ENCODE results near the gene DNMBP. TPM values are rescaled to one million over a fixed set of nuclear protein-coding genes. Genes with fewer than 3 reads are reported as not detected.

The DNMBP gene
- total and polyA plus RNA-seq, 2 of the 4 experiments (the other 2 are of a cell fraction) = 10.9 to 13.6 TPM

- DNase-seq (peak; percentile 96), ATAC-seq (ENCODE audit: low read depth) (peak; percentile 85)
- Histone ChIP-seq H4K20me1 (ENCODE audit: insufficient read depth, low read length) (no peaks in the 10 kb centered on the region), H3K4me3 (ENCODE audit: insufficient read depth, low read depth, low read length) (no peak overlapping the region), H2AK9ac (replicated peaks; ENCODE audit: low read depth, low read length, poor library complexity) (peak overlapping the region; percentile 4), H3K27ac (ENCODE audit: insufficient read depth, low read length) (peak overlapping the region; percentile 23; the same call in 1 of the 2 replicates), H2BK20ac (ENCODE audit: low read depth, low read length) (peak overlapping the region; percentile 64), H4K8ac (ENCODE audit: low read depth in 2 of 2, low read length in 2 of 2) (0 out of 4 replicates have a peak overlapping the region, but pooled peaks of 1 of the 2 experiments have one; percentile 14), H3K27me3 (ENCODE audit: control insufficient read depth, insufficient read depth, low read length) (no peaks in the 10 kb centered on the region), H3K9me1 (ENCODE audit: insufficient read depth, low read length) (peaks cover 15% of the 10 kb centered on the region), H4K5ac (ENCODE audit: low read depth, low read length) (no peak overlapping the region), H3K79me1 (ENCODE audit: low read depth in 1 of 2, low read length in 2 of 2) (peaks cover 12 to 75% of the 10 kb centered on the region in 2 experiments), H2BK120ac (ENCODE audit: low read depth, low read length) (peak overlapping the region; percentile 87), H3K14ac (replicated peaks; ENCODE audit: low read depth, low read length) (peak overlapping the region; percentile 34), H2BK5ac (ENCODE audit: low read depth, low read length, poor library complexity, severe bottlenecking) (peak overlapping the region; percentile 73), H2AK5ac (ENCODE audit: low read depth, low read length) (peak overlapping the region; percentile 51; the same call in 1 of the 2 replicates), H3K23ac (ENCODE audit: low read depth, low read length) (peak overlapping the region; percentile 39; the same call in 1 of the 2 replicates), H3K36me3 (ENCODE audit: control insufficient read depth, insufficient read depth, low read length) (peaks cover 35% of the 10 kb centered on the region), H3K18ac (ENCODE audit: low read depth, low read length) (peak overlapping the region; percentile 42; the same call in 1 of the 2 replicates), H2AFZ (replicated peaks; ENCODE audit: low read length, poor library complexity) (peak overlapping the region; percentile 26), H4K91ac (ENCODE audit: insufficient read depth, low read depth, low read length) (peak overlapping the region; percentile 84), H3K4me1 (ENCODE audit: control insufficient read depth, insufficient read depth, low read length) (peaks cover 7% of the 10 kb centered on the region; the same call in 1 of the 2 replicates), H3K56ac (ENCODE audit: extremely low read depth, insufficient read depth, low read length) (no peak overlapping the region), H3K4ac (ENCODE audit: low read depth, low read length) (peak overlapping the region; percentile 76), H3K9me3 (ENCODE audit: control insufficient read depth, insufficient read depth, low read length) (no peaks in the 10 kb centered on the region), H3K4me2 (ENCODE audit: low read depth, low read length) (no peak overlapping the region; the same call in 1 of the 2 replicates), H3K9ac (ENCODE audit: low read depth, low read length) (no peak overlapping the region), H2BK15ac (ENCODE audit: low read depth, low read length) (peak overlapping the region; percentile 23; the same call in 1 of the 3 replicates)
- WGBS, 2 experiments (ENCODE audit: extremely low coverage in 2 of 2, insufficient read length in 1 of 2) = 20% methylated on average over 1 of the region's 9 CpGs; no CpG with 5 or more reads in 1 of the 2 experiments
- no peak for TF ChIP-seq ELK1 (IDR thresholded peaks at IDR 0.05; ENCODE audit: borderline replicate concordance, low read depth, low read length)
- TF ChIP-seq RCOR1 (IDR thresholded peaks at IDR 0.05; ENCODE audit: insufficient replicate concordance, low read length) = no peak
- no peak for TF ChIP-seq RFX5 (IDR thresholded peaks at IDR 0.05; ENCODE audit: low read depth, low read length)
- no peak for TF ChIP-seq NFE2L2 (IDR thresholded peaks at IDR 0.05; ENCODE audit: low read depth, low read length)
- TF ChIP-seq BHLHE40 (IDR thresholded peaks at IDR 0.05; ENCODE audit: low read depth, low read length) = peak; percentile 82
- TF ChIP-seq CEBPB (IDR thresholded peaks at IDR 0.05; ENCODE audit: low read depth, low read length) = no peak
- peak; percentile 85 for TF ChIP-seq FOS (IDR thresholded peaks at IDR 0.05; ENCODE audit: low read depth, low read length)
- peak; percentile 52 for TF ChIP-seq SMC3 (IDR thresholded peaks at IDR 0.05; ENCODE audit: low read depth, low read length)
- TF ChIP-seq USF2 (IDR thresholded peaks at IDR 0.05; ENCODE audit: low read depth, low read length) = peak; percentile 80
- peak; percentile 60 for TF ChIP-seq RAD21 (IDR thresholded peaks at IDR 0.05; ENCODE audit: low read length)
- TF ChIP-seq MAZ (IDR thresholded peaks at IDR 0.05; ENCODE audit: borderline replicate concordance, low read depth, low read length) = no peak
- TF ChIP-seq MAFK (IDR thresholded peaks at IDR 0.05; ENCODE audit: low read depth, low read length) = no peak
- no peak for TF ChIP-seq POLR2A (IDR thresholded peaks at IDR 0.05; ENCODE audit: low read depth, low read length)
- no peak for TF ChIP-seq MXI1 (IDR thresholded peaks at IDR 0.05; ENCODE audit: borderline replicate concordance, low read depth, low read length)
- TF ChIP-seq CHD1 (IDR thresholded peaks at IDR 0.05; ENCODE audit: low read depth, low read length) = no peak
- TF ChIP-seq CTCF (conservative IDR thresholded peaks at IDR 0.05; ENCODE audit: low read depth, low read length) = peak; percentile 51
- intact Hi-C loops (cut with micrococcal nuclease) (loop anchor here (2.0 kb wide), 2 partner anchors 102 to 140 kb away; partner anchors contain the start of gene DNMBP), dilution Hi-C loops (cut with HindIII; ENCODE audit: low sequenced_read_pairs, unreplicated experiment) (no loop called here), in situ Hi-C loops (cut with MboI; ENCODE audit: low sequenced_read_pairs) (no loop called here)
- CTCF ChIA-PET = interaction anchor here (1.7 kb wide), 1 partner anchor 139 kb away, joined by 5 read pairs; no protein-coding TSS in a partner anchor
- POLR2A ChIA-PET (ENCODE audit: unreplicated experiment) = no interaction called here
- BruUV-seq (replicated peaks) = no TSS peak
Observed at GRCh38 chr10:99906470-99906869, 103.3 kb downstream of the DNMBP start.
